Bronchial epithelial cell (primary cell): ENCODE measurements around the gene NHS. TPM values are rescaled to one million over a fixed set of nuclear protein-coding genes. Genes with fewer than 3 reads are reported as not detected.

ENCODE experiments used
- DNase-seq: peaks from one replicate; pipeline ENCODE4 v3.0.0-alpha.2; 2010; ENCODE audit warnings: low read depth
- FAIRE-seq: peaks from 2 replicates; lab custom pipeline; 2011; peaks lifted over from hg19 to GRCh38; lab: Jason Lieb, UNC
- H3K27me3 ChIP-seq: 2 replicates; pipeline ENCODE4 v1.5.1; 2011; ENCODE audit warnings: low read length; ENCODE audit not compliant: control insufficient read depth, insufficient read depth
- H3K36me3 ChIP-seq: 2 replicates; pipeline ENCODE4 v1.5.1; 2011; ENCODE audit warnings: low read length; ENCODE audit not compliant: control insufficient read depth, insufficient read depth
- H3K4me3 ChIP-seq: 2 replicates; pipeline ENCODE4 v1.5.1; 2011; ENCODE audit warnings: mild to moderate bottlenecking, low read depth, low read length, control low read depth
- total RNA-seq: library from RNA; depleted of rRNA; stranded (reverse); fragments of >200 nt; gene quantifications from 2 replicates; pipeline ENCODE4 v1.2.1, GENCODE V29; 2014
- TF ChIP-seq, protein P1 (sequence below): IDR thresholded peaks from 2 replicates; pipeline ENCODE4 v1.5.1; 2011; ENCODE audit warnings: mild to moderate bottlenecking, moderate library complexity, low read length, control low read depth, inconsistent platforms; ENCODE audit not compliant: insufficient read depth, severe bottlenecking

The NHS gene
- total RNA-seq, 1 donor from 2014 or later, result 0.79 TPM

DNA sequence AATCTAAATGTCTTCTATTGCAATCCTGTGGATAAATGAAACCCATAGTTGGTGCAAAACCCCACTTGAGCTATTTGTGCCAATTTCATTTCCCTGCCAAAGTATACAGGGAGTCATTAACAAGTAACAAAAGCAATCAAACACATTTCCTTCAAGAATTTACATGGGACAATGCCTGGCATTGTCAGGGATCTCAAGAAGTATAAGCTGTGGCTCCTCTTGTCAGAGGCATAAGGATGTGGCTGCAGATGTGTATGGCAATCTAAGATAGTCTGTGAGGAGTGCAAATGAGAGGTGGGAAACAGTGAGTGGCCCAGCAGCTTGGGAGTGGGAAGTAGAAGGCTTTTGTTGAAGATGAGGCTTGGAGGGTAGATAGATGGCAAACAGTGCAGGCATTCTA lies 304.3 kb downstream of the NHS start:
- Histone ChIP-seq H3K4me3 (no peak overlapping the region), H3K36me3 (no peaks in the 10 kb centered on the region), H3K27me3 (no peaks in the 10 kb centered on the region)
- DNase-seq (no peak), FAIRE-seq (no peak)
- TF ChIP-seq, protein P1, sequence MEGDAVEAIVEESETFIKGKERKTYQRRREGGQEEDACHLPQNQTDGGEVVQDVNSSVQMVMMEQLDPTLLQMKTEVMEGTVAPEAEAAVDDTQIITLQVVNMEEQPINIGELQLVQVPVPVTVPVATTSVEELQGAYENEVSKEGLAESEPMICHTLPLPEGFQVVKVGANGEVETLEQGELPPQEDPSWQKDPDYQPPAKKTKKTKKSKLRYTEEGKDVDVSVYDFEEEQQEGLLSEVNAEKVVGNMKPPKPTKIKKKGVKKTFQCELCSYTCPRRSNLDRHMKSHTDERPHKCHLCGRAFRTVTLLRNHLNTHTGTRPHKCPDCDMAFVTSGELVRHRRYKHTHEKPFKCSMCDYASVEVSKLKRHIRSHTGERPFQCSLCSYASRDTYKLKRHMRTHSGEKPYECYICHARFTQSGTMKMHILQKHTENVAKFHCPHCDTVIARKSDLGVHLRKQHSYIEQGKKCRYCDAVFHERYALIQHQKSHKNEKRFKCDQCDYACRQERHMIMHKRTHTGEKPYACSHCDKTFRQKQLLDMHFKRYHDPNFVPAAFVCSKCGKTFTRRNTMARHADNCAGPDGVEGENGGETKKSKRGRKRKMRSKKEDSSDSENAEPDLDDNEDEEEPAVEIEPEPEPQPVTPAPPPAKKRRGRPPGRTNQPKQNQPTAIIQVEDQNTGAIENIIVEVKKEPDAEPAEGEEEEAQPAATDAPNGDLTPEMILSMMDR, result no peak

GRCh38 chrX:17679820-17680219 lies 304.8 kb downstream of the NHS start:
- TF ChIP-seq, protein P1, result no peak
- no peak for FAIRE-seq
- no peak overlapping the region for H3K4me3 ChIP-seq
- no peak for DNase-seq
- H3K36me3 ChIP-seq, result no peaks in the 10 kb centered on the region
- H3K27me3 ChIP-seq, result no peaks in the 10 kb centered on the region

DNA sequence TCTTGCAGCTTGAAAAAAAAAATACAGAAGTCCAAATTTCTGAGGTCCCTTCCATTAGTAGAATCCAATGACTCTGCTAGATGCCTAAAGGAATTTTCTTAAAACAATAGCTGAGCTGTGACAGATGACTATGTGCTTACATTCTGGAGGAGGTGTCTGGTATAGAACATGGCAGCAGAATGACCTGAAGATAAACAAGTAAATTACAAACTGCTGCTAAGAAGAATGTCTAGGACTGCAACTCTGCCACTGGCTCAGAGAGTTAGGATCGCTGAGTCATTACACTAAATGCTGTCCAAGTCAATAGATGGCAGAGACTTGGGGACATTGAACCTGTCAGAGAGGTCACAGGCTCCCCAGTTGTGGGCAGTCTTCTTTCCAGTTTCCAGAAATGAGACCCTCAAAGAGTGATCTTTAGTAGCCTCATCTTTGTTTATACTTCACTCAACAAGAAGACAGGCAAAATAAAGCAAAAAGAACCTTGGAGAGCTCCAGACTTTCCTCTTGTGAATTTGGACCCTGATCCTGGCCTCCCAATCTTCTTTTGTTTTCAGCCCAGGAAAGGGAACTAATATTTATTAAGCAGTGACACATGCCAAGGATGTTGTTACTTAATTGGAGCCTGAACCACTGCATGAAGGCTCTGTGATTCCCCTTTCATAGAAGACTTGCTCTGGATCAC lies 305.9 kb downstream of the NHS start:
- TF ChIP-seq, protein P1, result no peak
- DNase-seq (no peak), FAIRE-seq (no peak)
- no peaks in the 10 kb centered on the region for H3K36me3 ChIP-seq
- H3K4me3 ChIP-seq, result no peak overlapping the region
- no peaks in the 10 kb centered on the region for H3K27me3 ChIP-seq

DNA sequence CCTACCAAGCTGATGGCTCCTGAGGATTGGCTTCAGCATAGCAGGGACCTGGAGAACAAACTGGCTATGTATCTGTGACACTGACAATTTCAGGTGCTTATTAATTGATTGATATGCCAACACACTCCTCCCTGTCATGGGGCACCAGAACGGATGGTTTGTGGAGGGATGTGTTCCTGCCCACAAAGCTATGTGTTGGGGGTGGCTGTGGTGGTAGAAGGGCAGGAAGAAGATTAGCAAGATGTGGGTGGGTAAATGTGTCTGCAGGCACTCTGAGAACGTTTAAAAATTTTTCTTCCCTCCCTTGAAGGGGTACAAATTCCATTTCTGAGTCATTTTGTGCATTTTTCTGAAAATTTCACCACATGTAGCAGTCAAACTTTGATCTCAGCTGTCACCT lies 307.3 kb downstream of the NHS start:
- TF ChIP-seq, protein P1, result no peak
- FAIRE-seq (peak; percentile 60), DNase-seq (no peak)
- Histone ChIP-seq H3K4me3 (no peak overlapping the region), H3K27me3 (no peaks in the 10 kb centered on the region), H3K36me3 (no peaks in the 10 kb centered on the region)

DNA sequence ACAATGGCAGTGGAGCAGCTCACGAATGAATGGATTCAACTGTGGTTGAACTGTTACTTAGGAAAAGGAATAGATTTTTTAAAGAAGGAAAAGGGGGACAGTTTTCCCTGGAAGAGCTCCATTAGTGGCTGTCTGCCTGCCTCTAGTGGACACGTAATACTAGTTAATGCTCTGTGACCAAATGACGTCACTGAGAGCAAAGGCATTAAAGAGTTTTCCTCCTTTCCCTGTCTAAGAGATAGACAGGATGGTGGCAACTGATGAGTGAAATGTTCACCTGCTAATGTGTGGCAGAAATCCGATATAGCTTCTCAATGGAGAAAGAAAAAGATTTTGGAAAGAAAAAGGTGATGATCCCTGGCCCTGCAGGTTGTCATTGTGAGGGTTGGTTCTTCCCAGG lies 310.0 kb downstream of the NHS start:
- Histone ChIP-seq H3K27me3 (no peaks in the 10 kb centered on the region), H3K4me3 (no peak overlapping the region), H3K36me3 (no peaks in the 10 kb centered on the region)
- no peak for FAIRE-seq
- TF ChIP-seq, protein P1, result no peak
- no peak for DNase-seq

- H3K36me3 ChIP-seq, result no peaks in the 10 kb centered on the region
- FAIRE-seq (no peak), DNase-seq (no peak)
- H3K27me3 ChIP-seq, result no peaks in the 10 kb centered on the region
- TF ChIP-seq, protein P1, result no peak
- H3K4me3 ChIP-seq, result no peak overlapping the region
These were observed 312.6 kb downstream of the NHS start for GRCh38 chrX:17687648-17688047.
